C1 segment of cervical spinal cord (tissue), 14 donors: ENCODE data around the gene ZNF14.
"Not testable (repeated sequence)": the region's sequence is repeated elsewhere in the genome, so short reads cannot be mapped to it uniquely, and the experiment has no call there.

Experiments
- DNase-seq, 14 donors: peaks; one replicate each; lab custom pipeline; 2025; lab: John Stamatoyannopoulos, UW

The ZNF14 gene

DNA sequence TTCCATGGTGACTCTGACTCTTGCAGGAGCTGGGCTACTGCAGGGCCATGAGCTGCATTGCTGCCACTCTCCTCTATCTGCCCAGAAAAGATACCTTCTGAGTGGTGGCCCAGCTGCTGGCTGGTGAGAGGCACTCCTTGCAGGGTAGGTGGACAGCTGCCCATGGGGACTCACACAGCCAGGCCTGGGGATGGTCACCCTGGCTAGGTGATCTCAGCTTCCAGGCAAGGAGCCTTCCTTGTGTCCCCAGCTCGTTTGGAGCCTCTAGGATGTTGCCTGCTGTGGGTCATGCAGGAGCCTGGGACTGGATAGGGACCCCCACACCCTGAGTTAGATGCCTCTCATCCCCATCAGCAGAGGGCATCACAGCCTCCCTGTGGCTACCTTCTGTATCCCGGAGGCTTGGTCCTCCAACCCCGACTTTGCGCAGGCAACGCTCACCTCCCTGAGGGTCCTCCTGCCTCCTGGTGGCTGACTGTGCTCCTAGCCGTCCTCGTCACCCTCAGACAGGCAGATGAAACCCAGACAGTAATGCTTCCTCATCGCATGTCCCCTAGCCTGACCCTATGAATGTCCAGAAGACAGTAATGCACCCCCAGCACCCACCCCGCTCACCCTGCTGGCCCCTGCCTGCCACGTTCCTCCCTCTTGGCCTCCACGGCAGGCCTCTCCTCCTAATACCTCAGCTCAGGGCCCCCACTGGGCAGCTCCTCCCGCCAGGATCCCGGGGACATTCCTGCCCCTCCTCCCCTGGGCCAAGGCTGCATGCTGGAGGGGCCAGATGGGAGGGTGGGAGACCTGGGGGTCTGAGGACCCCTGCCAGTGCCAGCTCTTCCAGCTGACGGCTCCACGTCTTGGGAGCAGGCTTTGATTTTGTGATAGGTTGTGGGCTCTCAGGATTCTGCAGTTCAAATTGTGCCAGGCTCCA, 13.6 kb upstream of the ZNF14 start:
- no peak for DNase-seq

- no peak for DNase-seq
These were observed 12.8 kb upstream of the ZNF14 start for GRCh38 chr19:19745496-19746285.

DNA sequence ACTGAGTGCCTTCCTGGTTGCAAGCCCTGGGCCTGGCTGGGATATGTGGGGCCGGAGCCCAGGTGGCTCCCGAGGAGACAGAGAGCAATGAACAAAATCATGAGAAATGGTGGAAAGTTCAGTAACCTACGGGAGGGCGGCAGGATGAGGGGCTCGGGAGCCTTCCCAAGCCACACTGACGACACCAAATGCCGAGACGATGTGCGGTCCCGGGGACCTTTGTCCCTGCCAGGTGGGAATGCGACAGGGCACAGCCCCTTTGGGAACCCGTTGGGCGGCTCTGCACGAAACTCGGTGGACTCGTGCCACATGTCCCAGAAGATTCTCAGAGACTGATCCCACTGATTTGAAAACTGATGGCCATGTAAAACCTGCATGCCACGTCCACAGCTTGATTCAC, 11.7 kb upstream of the ZNF14 start:
- no peak for DNase-seq

DNA sequence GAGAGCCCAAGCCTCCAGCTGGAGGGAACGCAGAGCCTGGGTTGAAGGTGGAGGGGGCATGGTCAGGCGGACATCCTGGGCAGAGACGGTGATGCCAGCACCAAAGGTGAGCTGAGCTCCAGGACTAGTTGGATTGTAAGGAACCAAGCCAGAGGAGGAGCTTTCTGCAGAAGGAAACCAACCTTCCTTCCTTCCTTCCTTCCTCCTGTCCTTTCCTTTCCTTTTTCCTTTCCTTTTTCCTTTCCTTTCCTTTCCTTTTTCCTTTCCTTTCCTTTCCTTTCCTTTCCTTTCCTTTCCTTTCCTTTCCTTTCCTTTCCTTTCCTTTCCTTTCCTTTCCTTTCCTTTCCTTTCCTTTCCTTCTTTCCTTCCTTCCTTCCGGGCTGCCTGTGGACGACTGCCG, 11.0 kb upstream of the ZNF14 start:
- not testable (repeated sequence) for DNase-seq

DNA sequence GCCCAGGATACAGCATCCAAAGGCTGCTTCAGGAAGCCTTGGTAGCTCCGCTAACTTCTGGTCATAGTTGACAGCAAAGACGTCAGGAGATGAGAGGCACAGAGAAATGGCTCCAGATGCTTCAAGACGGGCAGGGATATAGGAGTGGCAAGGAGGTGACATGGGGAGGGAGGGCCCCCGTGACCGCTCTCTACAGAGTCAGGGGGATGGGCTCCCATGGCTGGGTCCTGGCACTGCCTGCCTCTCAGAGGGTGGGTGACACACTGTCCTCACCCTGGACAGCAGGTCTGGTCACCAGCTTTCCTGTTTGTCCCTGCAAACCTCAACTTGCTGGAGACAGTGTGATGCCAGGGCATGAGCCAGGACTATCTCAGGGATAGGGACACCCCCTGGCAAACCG, 10.3 kb upstream of the ZNF14 start:
- DNase-seq = no peak

DNA sequence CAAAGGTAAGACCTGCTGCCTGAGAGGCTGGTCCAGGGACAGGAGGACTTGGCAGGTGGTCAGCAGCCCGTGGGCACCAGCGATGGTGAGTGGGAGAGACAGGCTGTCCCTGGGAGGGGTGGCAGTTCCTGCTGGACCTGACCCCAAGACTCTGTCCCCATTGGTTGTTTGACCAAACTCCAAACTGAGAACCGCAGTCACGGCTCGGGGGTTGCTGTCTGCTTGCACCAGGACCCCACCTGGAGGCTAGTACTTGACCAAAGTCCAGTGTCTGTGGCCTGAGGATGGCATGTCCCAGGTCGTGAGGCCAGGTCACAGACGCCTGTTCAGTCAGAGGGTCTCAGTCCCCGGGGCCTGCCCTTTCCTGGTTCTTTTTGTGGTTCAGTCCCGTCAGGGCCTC, 9.9 kb upstream of the ZNF14 start:
- no peak for DNase-seq

GRCh38 chr19:19741184-19741583, 8.3 kb upstream of the ZNF14 start:
- DNase-seq = no peak

GRCh38 chr19:19740755-19741154, 7.8 kb upstream of the ZNF14 start:
- no peak for DNase-seq

DNA sequence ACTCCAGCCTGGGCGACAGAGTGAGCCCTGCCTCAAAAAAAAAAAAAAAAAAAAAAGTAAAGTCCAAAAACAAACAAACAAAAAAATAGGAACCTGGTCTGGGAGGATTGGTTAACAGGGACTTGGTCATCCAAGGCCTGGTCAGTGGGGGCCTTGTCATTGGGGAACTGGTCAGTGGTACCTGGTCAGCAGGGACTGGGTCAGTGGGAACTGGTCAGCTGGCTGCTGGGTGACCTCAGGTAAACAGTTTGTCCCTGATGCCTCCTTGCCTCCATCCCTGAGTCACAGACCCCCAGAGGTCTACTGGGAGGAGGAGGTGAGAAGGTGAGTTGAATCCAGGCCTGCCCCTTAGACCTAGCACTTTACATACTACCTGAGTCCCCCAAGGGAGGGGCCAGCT, 5.7 kb upstream of the ZNF14 start:
- no peak for DNase-seq

DNA sequence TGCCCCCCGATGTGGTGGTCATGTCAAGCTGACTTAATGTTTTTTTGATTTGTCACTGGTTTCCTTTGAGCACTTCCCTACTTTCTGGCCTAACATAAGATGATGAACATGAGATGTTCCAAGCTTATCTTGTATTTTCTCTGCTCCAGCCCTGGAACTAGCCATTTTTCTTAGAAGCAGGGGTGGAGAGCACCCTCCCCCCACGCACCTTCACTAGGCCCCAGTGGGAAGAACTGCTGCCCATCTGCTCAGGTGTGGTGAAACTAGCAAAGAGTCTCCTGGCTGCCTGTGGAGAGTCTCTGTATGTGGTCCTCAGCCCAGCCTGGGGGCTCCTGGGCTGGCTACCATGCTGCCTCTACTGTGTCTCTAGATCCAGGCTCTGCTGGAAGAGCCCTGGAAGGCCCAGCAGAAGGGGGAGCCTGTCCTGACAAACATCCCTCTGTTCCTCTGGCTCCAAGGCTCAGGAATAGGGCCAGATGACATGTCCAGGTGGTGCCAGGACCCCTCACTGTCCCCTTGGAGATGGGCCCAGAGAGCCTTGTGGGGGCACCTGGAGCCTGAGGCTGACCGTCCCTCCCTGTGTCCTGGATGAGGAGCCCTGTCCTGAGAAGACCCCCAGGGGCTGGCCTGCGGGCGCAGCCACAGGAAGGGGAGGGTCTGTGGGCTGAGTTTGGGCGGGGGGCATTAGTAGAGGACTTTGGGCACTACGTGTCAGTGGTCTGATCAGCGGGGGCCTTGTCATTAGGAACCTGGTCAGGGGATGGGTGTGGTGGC, 4.8 kb upstream of the ZNF14 start:
- DNase-seq = no peak

DNA sequence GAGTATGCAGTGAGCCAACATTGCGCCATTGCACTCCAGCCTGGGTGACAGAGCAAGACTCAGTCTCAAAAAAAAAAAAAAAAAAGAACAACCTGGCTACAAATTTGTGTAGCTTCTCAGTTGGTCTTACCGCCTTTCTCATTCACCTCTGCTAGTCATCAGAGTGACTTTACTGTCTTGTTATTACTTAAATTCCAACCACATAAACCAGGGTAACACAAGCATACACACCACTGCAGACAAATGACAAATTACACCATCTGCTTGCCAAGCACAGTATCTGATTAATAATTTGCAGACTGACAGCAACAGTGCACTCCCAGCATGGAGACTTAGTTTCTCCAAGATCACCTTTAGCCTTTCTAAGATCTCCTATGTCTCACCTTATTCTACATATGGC, 11.0 kb downstream of the ZNF14 start:
- no peak for DNase-seq

DNA sequence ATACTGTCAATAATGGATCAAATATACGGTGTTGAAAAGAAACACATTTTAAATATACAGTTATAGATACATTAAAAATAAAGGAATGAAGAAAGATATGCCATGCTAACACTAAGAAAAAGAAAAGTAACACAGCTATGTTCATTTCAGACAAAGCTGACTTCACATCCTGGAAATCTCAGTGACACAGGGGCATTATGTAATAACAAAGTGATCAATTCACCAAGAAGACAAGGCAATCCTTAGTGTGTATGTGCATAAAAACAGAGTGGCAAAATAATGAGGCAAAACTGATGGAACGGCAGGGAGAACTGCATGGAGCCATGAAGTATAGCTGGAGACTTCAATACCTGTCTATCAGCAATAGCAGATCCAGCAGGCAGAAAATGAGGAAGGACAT, 13.1 kb downstream of the ZNF14 start:
- no peak for DNase-seq

GRCh38 chr19:19711934-19712828, 20.7 kb downstream of the ZNF14 start:
- no peak for DNase-seq

DNA sequence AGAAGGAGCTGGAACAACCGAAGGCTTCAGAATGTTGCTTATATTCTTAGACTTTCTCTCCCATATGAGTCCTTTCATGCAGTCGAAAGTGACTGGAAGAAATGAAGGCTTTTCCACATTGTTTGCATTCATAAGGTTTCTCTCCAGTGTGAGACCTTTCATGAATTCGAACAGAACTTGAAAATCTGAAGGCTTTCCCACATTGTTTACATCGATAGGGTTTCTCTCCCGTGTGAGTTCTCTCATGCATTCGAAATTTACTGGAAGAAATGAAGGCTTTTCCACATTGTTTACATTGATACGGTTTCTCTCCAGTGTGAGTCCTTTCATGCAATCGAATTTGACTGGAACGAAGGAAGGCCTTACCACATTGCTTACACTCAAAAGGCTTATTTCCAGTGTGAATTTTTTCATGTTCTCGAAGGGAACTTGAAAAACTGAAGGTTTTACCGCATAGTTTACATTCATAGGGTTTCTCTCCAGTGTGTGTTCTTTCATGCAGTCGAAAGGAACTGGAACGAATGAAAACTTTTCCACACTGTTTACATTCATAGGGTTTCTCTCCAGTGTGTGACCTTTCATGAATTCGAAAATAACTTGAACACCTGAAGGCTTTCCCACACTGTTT, 21.5 kb downstream of the ZNF14 start:
- DNase-seq = no peak

DNA sequence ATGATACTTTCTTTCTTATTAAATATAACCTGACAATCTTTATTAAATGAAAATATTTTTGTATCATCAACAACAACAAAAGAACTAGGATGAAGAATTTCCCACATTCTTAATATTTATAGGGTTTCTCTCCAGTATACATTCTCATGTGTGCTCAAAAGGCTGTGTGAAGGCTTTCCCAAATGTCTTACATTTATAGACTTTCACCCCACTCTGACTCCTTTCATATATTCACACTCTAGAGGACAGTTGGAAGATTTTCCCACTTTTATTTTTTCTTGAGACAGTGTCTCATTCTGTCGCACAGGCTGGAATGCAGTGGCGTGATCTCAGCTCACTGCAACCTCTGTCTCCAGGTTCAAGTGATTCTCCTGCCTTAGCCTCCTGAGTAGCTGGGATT, 22.4 kb downstream of the ZNF14 start:
- no peak for DNase-seq

DNA sequence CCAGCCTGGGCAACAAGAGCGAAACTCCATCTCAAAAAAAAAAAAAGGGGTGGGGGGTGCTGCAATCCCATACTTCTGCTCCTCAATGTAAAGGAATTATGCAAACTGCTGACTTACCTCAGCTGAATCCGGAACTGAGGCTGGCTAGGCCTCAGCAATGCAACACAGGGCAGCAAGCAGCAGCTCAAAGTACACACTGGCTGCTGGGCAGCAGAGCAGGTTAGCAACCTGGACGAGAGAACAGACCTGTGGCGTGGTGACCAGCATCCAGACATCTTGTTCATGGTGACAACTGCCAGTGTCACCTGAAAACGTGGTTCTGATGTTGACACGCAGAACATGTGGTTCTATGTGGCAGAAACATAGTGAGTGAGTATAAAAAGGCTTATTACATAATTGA, 28.1 kb downstream of the ZNF14 start:
- no peak for DNase-seq

- not testable (repeated sequence) for DNase-seq
These were observed 32.4 kb downstream of the ZNF14 start for GRCh38 chr19:19700493-19700892.

DNA sequence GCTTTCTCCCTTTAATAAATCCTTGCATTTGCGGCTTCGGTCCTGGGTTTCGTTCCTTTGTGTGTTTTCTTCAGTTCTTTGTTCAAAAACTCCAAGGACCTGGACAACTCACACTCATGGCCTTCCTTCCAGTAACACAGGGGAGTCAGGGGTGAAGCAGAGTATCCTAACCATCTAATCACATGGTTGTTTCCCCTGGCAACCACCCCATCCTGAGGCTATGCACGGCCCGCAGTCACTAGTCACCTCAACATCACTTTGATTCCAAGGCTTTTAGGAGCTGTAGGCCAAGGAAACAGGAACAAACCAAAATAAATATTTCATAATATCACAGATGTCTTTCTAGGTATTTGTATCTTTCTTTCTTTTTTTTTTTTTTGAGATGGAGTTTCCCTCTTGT, 35.3 kb downstream of the ZNF14 start:
- no peak for DNase-seq

DNA sequence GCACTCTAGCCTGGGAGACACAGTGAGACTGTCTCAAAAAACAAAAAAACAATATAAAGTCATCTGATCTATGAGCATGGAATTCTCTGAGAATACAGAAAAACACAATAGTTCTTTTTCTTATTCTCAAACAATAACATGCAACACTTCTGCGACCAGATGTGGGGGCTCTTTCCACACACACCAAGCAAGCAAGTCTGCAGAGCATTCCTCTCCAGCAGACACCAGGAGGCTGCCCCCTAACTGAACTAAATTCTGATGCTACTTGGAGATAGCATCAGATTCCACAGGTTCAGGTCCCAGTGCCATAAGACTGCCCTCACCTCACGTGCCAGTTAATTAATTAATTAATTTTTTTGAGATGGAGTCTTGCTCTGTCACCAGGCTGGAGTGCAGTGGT, 36.5 kb downstream of the ZNF14 start:
- no peak for DNase-seq

- DNase-seq = no peak
These were observed 41.2 kb downstream of the ZNF14 start for GRCh38 chr19:19691683-19692082.

GRCh38 chr19:19689023-19689422, 43.9 kb downstream of the ZNF14 start:
- not testable (repeated sequence) for DNase-seq
